Measurements from ENCODE around the gene RPH3AL.

- TF ChIP-seq CTCF (IDR thresholded peaks at IDR 0.05; ENCODE audit: poor library complexity, severe bottlenecking) (no peak), EP300 (conservative IDR thresholded peaks at IDR 0.05; ENCODE audit: poor library complexity, severe bottlenecking) (no peak), POLR2AphosphoS5 (IDR thresholded peaks at IDR 0.05) (no peak), EZH2 (IDR thresholded peaks at IDR 0.05; ENCODE audit: borderline replicate concordance, insufficient read depth, low read length, poor library complexity, severe bottlenecking) (no peak)
- TF ChIP-seq, protein P1, sequence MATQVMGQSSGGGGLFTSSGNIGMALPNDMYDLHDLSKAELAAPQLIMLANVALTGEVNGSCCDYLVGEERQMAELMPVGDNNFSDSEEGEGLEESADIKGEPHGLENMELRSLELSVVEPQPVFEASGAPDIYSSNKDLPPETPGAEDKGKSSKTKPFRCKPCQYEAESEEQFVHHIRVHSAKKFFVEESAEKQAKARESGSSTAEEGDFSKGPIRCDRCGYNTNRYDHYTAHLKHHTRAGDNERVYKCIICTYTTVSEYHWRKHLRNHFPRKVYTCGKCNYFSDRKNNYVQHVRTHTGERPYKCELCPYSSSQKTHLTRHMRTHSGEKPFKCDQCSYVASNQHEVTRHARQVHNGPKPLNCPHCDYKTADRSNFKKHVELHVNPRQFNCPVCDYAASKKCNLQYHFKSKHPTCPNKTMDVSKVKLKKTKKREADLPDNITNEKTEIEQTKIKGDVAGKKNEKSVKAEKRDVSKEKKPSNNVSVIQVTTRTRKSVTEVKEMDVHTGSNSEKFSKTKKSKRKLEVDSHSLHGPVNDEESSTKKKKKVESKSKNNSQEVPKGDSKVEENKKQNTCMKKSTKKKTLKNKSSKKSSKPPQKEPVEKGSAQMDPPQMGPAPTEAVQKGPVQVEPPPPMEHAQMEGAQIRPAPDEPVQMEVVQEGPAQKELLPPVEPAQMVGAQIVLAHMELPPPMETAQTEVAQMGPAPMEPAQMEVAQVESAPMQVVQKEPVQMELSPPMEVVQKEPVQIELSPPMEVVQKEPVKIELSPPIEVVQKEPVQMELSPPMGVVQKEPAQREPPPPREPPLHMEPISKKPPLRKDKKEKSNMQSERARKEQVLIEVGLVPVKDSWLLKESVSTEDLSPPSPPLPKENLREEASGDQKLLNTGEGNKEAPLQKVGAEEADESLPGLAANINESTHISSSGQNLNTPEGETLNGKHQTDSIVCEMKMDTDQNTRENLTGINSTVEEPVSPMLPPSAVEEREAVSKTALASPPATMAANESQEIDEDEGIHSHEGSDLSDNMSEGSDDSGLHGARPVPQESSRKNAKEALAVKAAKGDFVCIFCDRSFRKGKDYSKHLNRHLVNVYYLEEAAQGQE (IDR thresholded peaks at IDR 0.05; ENCODE audit: borderline replicate concordance), result no peak
These were observed 169.6 kb downstream of the RPH3AL start for GRCh38 chr17:183021-183420.

All from neural cell (in vitro differentiated cells).